Stimulated activated effector memory CD8-positive, alpha-beta T cell treated with anti-CD3 and anti-CD28 coated beads, Interleukin-12 subunit alpha, Interleukin-12 subunit beta, amount 100 ng/mL, for 72 hours (primary cell): Measurements from ENCODE around the gene DAPK1.

ENCODE experiments used
- ATAC-seq: fragments of 150-1000 bp; cut with Tn5 transposase; 2 replicates; pipeline ENCODE4 v1.10.0; 2021
- DNase-seq, 2 donors: peaks; one replicate each; pipeline ENCODE4 v3.0.0; 2021 to 2022; ENCODE audit warnings: low spot score in 2 of 2
- H3K27ac Mint-ChIP-seq: one replicate; pipeline ENCODE4 v1.8.0; 2022; ENCODE audit warnings: mild to moderate bottlenecking, mixed read lengths
- H3K36me3 Mint-ChIP-seq: one replicate; pipeline ENCODE4 v1.8.0; 2022; ENCODE audit warnings: mild to moderate bottlenecking, mixed read lengths
- H3K4me1 Mint-ChIP-seq: one replicate; pipeline ENCODE4 v1.8.0; 2022; ENCODE audit warnings: mixed read lengths
- H3K4me3 Mint-ChIP-seq: one replicate; pipeline ENCODE4 v1.8.0; 2022; ENCODE audit warnings: mild to moderate bottlenecking, mixed read lengths
- H3K9me3 Mint-ChIP-seq: one replicate; pipeline ENCODE4 v1.8.0; 2022; ENCODE audit warnings: mixed read lengths

The DAPK1 gene

DNA sequence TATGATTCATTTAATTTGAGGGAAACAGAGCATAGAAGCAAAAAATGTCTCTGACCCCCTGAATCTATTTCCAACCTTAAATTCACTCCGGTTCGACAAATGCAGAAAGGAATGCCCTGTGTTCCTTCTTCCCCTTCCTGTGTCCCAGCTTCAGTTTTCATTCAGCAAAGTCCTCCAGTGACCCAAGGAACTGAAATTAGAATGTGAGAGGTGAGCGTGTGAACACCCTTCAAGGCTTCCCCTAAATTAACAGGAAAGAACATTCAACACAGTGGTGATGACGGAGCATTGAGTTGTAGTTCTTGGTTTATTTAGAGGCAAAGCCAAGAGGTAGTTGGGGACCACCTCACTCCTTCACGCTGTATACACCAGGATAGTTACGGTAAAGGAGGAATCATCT is 130.7 kb downstream of the DAPK1 start:
- Mint-ChIP-seq H3K36me3 (no peaks in the 10 kb centered on the region), H3K9me3 (no peaks in the 10 kb centered on the region), H3K4me1 (no peaks in the 10 kb centered on the region), H3K4me3 (no peak overlapping the region), H3K27ac (no peak overlapping the region)
- ATAC-seq (no peak), DNase-seq (no peak)

DNA sequence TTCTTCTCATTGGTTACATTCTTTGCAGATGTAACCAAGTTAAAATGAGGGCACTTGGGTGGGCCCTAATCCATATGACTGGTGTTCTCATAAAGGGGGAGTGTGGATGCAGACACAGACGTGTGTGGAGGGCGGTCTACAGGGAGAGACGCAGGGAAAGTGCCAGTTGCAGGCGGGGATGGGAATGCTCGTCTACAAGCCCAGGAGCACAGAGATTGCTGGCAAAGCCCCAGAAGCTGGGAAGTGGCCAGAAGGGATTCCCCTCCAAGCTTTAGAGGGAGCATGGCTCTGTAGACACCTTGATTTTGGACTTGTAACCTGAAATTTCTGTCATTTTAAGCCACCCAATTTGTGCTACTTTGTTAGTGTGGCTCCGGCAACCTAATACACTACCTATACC is 131.4 kb downstream of the DAPK1 start:
- Mint-ChIP-seq H3K9me3 (peaks cover 3% of the 10 kb centered on the region), H3K27ac (no peak overlapping the region), H3K4me3 (no peak overlapping the region), H3K36me3 (no peaks in the 10 kb centered on the region), H3K4me1 (no peaks in the 10 kb centered on the region)
- DNase-seq (no peak), ATAC-seq (no peak)

DNA sequence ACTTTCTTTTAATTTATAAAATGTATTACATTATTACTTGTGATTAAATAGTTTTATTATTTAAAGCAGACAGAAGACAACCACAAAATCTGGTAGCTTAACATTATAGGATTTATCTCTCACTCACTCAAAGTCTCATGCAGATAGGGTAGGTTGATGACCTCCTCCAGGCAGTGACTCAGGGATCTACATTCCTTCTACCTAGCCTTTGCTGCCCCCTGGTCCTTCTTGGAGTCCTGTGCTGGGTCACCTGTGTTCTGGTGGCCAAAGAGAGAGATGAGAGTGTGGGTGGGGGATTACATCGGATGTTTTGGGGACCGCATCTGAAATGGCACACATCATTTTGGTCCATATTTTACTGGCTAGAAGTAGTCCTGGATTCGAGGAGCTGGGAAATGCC is 132.6 kb downstream of the DAPK1 start:
- ATAC-seq, result no peak
- DNase-seq, result no peak
- Mint-ChIP-seq H3K27ac (no peak overlapping the region), H3K4me3 (no peak overlapping the region), H3K4me1 (no peaks in the 10 kb centered on the region), H3K9me3 (peaks cover 3% of the 10 kb centered on the region), H3K36me3 (no peaks in the 10 kb centered on the region)

DNA sequence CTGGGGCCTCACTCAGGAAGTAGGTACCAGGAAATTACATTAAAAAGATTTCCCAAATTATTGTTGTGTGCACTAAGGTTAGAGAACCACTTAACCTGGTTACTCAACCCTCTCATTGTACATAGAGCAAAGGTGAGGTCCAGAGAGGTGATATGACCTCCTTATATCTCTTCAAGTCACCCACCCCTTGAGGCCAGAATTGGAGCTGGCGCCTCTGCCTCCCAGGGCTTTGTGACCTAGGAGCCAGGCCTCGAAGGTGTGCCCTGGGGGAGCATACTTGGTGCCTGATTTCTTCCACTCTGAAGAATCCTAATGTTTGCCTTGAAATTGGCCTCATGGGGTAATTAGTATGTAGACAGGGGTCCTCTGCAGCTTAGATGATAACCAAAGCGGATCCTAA is 133.2 kb downstream of the DAPK1 start:
- ATAC-seq, result no peak
- DNase-seq, result no peak
- no peak overlapping the region for H3K27ac Mint-ChIP-seq
- H3K4me3 Mint-ChIP-seq, result no peak overlapping the region
- H3K9me3 Mint-ChIP-seq, result peaks cover 3% of the 10 kb centered on the region
- H3K36me3 Mint-ChIP-seq, result no peaks in the 10 kb centered on the region
- H3K4me1 Mint-ChIP-seq, result no peaks in the 10 kb centered on the region

DNA sequence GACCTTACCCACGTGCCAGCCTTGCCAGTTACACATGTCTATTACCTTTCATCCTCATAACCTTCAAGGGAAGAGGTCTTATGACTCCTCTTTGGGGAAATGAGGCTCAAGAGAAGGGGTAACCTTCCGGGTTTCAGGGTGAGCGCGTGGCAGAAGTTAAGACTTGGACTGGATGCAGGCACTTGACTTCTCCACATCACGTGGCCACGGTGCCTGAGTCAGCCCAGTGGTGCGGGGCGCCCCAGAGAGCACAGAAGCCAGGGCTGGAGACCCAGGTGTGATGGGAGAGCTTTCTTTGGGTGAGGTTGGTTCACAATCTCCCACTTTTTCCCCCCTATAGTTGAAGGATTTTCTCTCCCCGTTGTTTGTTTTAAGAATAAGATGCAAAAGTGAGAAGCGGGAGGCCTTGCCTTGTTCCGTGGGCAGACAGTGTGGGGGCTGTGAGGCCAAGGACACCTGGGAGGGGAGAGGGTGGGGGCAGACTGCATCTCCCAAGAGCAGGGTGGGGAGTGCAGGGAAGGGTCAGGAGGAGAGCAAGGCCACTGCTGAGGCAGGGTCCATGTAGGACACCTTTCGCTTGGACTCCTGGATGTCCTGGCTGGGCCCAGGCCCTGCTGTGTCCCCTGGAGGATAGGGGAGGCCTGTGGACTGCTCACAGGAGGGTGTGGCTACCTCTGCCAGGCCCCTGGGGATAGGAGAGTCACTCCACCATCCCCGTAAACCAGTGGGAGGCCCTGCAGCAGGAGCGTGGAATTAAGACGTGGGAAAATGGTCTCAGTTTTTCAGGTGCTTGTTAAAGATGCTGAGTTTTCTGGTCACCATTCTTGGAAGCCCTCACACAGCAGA is 138.2 kb downstream of the DAPK1 start:
- H3K4me1 Mint-ChIP-seq, result no peaks in the 10 kb centered on the region
- H3K4me3 Mint-ChIP-seq, result no peak overlapping the region
- no peak for DNase-seq
- H3K27ac Mint-ChIP-seq, result no peak overlapping the region
- ATAC-seq, result no peak
- peaks cover 3% of the 10 kb centered on the region for H3K9me3 Mint-ChIP-seq
- H3K36me3 Mint-ChIP-seq, result no peaks in the 10 kb centered on the region

DNA sequence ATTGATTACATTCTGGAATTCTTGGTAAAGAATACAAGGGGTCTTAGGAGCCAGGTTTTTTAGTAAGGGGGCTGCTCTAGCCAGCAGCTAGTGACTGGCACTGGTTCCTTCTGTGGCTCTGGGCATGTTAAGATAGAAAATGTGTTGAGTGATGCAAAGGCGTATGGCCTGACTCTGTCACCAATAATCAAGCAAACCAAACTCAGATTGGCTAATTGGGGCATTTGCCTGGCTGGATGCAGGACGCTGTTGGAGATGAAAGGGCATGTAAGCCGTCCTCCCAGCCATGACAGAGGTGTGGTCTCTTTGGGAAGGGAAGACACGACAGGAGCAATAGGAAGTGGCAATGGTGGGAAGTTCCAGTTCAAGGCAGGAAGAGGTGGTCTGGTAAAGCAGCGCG is 140.6 kb downstream of the DAPK1 start:
- peaks cover 3% of the 10 kb centered on the region for H3K9me3 Mint-ChIP-seq
- no peaks in the 10 kb centered on the region for H3K4me1 Mint-ChIP-seq
- ATAC-seq (no peak), DNase-seq (no peak)
- H3K4me3 Mint-ChIP-seq, result no peak overlapping the region
- no peaks in the 10 kb centered on the region for H3K36me3 Mint-ChIP-seq
- H3K27ac Mint-ChIP-seq, result no peak overlapping the region

DNA sequence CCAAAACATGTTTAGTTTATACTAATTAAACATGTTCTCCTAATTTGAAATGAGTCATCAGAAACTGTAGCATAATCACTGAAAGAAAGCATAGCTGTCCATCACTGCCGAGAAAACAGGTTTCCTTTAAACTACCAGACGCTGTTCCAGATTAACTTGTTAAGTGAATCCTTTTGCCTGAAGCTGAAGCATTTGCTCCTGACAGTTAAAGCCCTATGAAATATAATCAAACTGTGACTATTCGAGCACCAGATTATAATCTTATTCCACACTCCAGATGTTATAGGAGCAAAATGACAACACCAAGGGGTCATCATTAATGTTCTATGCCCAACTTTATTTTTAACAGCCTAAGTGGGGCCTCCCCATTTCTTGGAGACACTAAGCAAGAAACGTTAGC is 142.3 kb downstream of the DAPK1 start:
- ATAC-seq (no peak), DNase-seq (no peak)
- Mint-ChIP-seq H3K4me3 (no peak overlapping the region), H3K36me3 (no peaks in the 10 kb centered on the region), H3K9me3 (no peaks in the 10 kb centered on the region), H3K4me1 (no peaks in the 10 kb centered on the region), H3K27ac (no peak overlapping the region)

DNA sequence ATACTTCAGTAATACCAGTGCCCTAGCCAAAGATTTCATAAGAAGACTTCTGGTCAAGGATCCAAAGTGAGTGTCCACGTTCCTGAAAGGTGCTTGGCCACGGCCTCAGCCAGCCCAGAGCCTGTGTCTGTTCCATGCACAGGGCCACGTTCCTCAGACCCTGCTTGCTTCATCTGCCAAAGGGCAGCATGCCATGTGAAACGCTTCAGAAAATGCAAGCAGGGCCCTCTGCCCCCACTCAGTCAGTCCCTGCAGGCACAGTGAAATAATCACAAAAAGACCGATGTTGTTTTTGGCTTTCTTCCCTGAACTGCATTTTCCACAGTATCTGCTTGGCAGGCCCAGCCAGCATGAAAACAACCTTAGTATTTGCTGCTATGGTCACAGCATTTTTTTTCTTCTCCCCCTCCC is 142.7 kb downstream of the DAPK1 start:
- Mint-ChIP-seq H3K4me1 (no peaks in the 10 kb centered on the region), H3K9me3 (no peaks in the 10 kb centered on the region), H3K36me3 (no peaks in the 10 kb centered on the region), H3K4me3 (no peak overlapping the region), H3K27ac (no peak overlapping the region)
- ATAC-seq (no peak), DNase-seq (no peak)

DNA sequence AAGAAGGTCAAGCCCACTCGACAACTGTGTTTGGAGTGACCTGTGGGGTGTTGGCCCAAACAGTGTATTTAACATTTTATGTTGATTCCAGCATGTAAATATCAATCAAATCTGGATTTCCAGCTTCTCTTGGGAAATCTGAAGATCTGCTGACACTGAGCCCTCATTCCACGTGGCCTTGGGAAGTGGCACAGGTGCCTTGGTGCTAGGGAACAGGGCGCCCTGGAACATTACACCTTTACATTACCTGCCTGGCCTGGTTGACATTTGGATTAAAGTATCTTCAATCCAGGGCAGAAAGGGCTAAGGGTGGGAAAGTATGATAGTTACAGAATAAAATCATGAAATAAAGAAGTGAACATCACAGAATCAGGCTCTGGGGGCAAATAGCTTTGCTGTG is 143.4 kb downstream of the DAPK1 start:
- DNase-seq (no peak), ATAC-seq (no peak)
- Mint-ChIP-seq H3K27ac (no peak overlapping the region), H3K4me3 (no peak overlapping the region), H3K36me3 (no peaks in the 10 kb centered on the region), H3K9me3 (no peaks in the 10 kb centered on the region), H3K4me1 (no peaks in the 10 kb centered on the region)

DNA sequence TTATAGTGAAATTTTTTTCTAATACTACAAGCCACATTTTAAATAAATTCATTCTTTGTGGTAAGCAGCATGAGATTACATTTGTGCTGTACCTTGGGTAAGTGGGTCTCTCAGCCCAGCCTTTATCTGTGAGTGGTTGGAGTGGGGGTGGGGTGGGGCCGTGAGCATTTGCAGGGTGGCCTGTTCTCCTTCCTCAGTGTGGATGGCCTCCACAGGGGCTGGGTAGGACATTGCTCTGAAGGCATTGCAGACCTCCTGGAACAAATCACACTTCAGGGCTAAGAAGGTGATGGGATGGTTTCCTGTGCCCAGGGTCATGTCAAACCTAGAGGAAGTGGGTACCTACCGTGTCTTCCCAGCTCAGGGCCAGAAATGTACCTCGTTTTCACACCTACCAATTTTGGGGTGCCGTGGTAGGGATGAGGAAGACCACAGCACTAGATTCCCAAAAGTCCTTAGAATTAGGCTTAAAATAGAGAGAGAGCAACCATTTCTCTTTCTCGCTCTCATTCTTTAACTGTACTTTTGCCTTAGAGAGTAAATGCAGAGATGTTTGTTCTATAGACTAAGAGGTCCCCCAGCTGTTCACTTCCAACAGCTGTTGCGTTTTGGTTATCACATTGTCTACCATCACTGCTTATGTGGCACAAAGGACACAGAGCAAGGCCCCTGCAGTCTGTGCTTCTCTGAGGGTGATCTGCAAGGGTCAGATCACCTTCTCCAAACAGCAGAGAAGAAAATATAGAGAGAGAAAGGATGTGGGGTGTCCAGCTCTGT is 144.9 kb downstream of the DAPK1 start:
- no peaks in the 10 kb centered on the region for H3K4me1 Mint-ChIP-seq
- H3K9me3 Mint-ChIP-seq, result no peaks in the 10 kb centered on the region
- no peaks in the 10 kb centered on the region for H3K36me3 Mint-ChIP-seq
- H3K27ac Mint-ChIP-seq, result no peak overlapping the region
- no peak overlapping the region for H3K4me3 Mint-ChIP-seq
- ATAC-seq, result peak; percentile 21
- DNase-seq, result no peak

DNA sequence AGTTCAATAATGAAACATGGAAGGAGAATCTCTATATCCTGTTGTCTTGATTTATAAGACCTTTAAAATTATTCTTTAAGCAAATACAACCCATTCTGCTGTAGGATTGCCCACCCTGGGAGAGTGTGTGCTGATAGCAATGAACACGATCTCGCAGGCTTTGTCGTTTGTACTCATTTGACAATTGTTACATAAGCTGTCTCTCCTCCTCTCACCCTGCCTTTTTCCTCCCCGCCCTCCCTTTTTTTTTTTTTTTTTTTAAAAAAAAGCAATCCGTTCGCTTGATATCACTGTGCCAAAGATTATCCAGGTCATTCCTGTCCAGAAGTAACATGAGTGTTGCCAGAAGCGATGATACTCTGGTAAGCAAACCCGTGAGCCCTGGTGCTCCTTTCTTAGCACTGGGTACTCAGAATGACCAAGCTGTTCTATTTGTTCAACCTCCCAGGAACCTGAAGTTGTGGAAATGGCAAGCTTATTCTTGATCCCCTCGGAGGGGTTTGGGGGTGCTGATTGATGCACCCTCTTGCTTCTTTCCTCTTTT is 145.5 kb downstream of the DAPK1 start:
- Mint-ChIP-seq H3K36me3 (no peaks in the 10 kb centered on the region), H3K27ac (no peak overlapping the region), H3K9me3 (no peaks in the 10 kb centered on the region), H3K4me1 (no peaks in the 10 kb centered on the region), H3K4me3 (no peak overlapping the region)
- ATAC-seq (no peak), DNase-seq (no peak)

DNA sequence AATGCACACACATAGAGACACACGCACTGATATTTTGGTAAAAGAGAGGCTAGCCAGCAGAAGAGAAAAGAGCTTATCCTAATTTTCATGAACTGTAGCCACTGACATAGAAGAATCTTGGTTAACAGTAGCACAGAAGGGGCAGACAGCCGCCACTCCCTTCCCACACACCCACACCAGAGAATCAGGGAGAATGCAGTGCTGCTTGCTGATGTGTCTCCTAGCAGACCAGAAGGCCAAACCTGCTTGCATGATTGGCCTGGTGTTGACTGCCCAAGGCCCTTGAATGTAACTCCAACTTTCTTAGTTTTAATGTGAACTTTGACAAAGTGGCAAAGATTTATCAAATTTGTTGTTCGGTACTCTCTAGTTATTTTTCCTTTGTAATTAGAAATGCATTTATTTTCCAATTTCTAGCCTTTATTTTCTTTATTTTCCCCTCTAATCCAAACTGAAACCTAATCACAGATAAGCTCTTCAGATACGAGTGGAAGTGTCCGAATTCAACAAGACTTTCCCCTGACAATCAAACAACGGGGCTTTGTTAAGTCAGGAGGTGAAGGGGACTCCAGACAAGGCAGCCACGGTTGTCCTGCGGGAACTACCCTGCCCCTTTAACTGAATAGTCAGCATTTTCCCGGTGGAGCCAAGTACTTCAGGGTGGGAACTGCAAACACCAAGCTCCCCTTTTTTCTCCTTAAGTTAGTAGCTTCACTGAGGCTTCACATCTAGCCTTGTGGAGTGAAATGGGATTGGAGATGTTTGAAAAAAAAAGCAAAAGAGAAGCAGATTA is 146.3 kb downstream of the DAPK1 start:
- Mint-ChIP-seq H3K9me3 (no peaks in the 10 kb centered on the region), H3K36me3 (no peaks in the 10 kb centered on the region), H3K4me3 (no peak overlapping the region), H3K4me1 (no peaks in the 10 kb centered on the region), H3K27ac (no peak overlapping the region)
- DNase-seq, result no peak
- no peak for ATAC-seq

DNA sequence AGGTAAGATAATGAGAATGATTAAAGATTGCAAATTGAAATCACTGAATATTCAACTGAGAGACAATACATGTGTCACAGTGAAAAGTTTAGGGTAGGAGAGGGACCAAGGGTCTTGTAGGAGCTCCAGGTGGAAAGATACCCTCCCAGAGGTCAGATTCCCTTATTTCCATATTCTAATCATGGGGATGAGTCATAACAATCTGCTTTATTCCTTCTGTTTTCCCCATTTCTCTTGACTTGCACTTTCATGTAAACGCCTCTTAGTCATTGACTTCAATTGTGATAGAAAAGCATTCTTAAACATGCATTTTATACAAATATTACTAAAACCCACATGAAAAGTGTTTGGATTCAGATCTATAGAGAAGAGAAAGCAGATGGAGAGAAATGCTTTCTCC is 147.0 kb downstream of the DAPK1 start:
- no peaks in the 10 kb centered on the region for H3K4me1 Mint-ChIP-seq
- DNase-seq (no peak), ATAC-seq (no peak)
- H3K9me3 Mint-ChIP-seq, result no peaks in the 10 kb centered on the region
- no peak overlapping the region for H3K4me3 Mint-ChIP-seq
- no peaks in the 10 kb centered on the region for H3K36me3 Mint-ChIP-seq
- no peak overlapping the region for H3K27ac Mint-ChIP-seq

DNA sequence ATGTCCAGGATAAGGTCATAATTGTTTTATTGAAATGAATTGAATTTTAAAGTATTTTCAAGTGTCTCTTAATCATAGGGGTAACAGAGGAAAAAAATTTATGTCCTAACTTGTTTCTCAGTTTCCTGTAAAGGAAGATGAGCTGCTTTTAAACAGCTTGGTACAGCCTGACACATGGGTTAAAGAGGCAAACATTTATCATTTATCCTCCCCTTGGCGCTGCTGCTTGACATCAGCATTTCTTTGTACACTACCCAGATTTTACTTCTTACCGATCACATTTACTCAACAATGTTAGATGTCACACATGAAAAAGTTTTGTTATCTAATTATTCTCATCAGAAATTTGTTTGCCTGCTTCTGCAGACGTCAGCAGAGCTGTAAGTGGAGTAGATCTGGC is 148.9 kb downstream of the DAPK1 start:
- H3K4me1 Mint-ChIP-seq, result no peaks in the 10 kb centered on the region

DNA sequence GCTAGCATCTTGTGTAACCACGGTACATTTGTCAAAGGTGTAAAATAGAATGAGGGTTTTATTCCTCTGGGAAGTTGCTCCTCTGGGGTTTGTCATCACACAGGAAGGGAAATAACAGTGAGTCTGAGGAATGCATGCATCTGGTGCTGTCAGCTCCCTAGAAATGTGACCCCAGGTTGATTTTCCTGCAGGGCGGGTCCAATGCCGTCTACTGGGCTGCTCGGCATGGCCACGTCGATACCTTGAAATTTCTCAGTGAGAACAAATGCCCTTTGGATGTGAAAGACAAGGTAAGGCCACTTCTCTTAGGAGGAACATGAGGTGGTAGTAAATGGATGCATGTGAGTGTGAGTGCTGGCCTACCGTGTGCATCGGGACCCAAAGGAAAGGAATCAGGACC is 149.4 kb downstream of the DAPK1 start:
- no peak overlapping the region for H3K4me3 Mint-ChIP-seq
- H3K9me3 Mint-ChIP-seq, result no peaks in the 10 kb centered on the region
- H3K4me1 Mint-ChIP-seq, result no peaks in the 10 kb centered on the region
- H3K27ac Mint-ChIP-seq, result no peak overlapping the region
- ATAC-seq, result no peak
- H3K36me3 Mint-ChIP-seq, result no peaks in the 10 kb centered on the region
- no peak for DNase-seq

More for the DNA sequence above, 148.9 kb downstream of the DAPK1 start:
- ATAC-seq (no peak), DNase-seq (no peak)
- Mint-ChIP-seq H3K27ac (no peak overlapping the region), H3K4me3 (no peak overlapping the region), H3K9me3 (no peaks in the 10 kb centered on the region), H3K36me3 (no peaks in the 10 kb centered on the region)
